NCI-H748 (cell line): ENCODE results near the gene DACT3.

Source experiments
- DNase-seq: peaks from one replicate; lab custom pipeline; 2025; ENCODE audit not compliant: unreplicated experiment; lab: John Stamatoyannopoulos, UW

DACT3 gene, protein sequence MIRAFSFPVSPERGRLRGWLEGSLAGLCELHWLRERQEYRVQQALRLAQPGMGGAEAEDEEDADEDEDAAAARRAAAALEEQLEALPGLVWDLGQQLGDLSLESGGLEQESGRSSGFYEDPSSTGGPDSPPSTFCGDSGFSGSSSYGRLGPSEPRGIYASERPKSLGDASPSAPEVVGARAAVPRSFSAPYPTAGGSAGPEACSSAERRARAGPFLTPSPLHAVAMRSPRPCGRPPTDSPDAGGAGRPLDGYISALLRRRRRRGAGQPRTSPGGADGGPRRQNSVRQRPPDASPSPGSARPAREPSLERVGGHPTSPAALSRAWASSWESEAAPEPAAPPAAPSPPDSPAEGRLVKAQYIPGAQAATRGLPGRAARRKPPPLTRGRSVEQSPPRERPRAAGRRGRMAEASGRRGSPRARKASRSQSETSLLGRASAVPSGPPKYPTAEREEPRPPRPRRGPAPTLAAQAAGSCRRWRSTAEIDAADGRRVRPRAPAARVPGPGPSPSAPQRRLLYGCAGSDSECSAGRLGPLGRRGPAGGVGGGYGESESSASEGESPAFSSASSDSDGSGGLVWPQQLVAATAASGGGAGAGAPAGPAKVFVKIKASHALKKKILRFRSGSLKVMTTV

DNA sequence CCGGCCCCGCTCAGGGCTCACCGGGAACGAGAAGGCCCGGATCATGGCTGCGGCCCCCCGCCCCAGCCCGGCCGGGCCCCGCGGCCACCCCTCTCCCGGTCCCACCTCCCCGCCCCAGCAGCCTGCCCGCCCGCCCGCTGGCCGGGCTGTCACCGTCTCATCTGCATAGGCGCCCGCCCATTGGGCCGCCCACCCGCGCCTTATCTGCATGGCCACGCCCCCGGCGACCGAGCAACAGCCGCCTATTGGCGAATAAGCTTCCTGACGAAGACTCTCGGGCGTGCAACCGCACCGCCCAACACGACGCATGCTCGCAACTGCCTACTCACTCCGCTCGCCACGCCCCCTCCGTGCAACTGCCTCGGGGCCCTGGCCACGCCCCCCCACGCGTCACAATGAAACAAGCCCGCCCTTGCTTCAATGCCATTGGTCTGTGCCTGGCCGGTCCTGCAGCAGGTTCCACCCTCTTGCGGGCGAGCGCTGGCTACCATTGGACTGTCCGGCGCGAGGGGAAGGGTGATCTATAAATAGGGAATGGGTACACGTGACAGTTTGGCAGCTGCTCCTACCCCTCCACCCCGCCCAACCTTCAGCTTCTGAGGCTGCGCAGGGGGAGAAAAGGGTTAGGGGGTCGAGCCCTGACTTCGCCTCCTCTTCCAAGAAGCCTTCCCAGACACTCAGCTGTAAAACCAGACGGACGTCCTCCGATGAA, at the start of gene DACT3:
TSS of gene DACT3 (minus strand) at position 163 of the 712 bp plus-strand sequence. CDS start at position 45, 118 bp downstream.
- DNase-seq: peak; percentile 100

DNA sequence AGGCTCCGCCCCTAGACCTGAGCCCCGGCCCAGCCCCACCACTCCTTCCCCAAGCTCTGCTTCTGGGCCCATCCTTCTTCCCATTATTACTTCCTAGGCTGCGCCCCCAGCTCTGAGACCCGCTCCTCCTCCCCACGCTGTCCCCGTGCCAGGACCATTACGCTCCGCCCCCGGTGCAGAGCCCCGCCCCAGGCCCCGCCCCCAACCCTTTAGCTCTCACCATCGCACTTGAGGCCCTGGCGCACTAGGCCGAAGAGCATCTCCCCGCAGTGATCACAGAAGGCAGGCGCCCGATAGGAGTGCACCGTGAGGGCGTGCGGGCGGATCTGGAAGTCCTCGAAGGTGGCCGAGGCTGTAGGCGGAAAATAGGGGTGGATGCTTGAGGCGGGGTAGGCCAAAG, 49.7 kb upstream of the DACT3 start:
- DNase-seq: no peak

DNA sequence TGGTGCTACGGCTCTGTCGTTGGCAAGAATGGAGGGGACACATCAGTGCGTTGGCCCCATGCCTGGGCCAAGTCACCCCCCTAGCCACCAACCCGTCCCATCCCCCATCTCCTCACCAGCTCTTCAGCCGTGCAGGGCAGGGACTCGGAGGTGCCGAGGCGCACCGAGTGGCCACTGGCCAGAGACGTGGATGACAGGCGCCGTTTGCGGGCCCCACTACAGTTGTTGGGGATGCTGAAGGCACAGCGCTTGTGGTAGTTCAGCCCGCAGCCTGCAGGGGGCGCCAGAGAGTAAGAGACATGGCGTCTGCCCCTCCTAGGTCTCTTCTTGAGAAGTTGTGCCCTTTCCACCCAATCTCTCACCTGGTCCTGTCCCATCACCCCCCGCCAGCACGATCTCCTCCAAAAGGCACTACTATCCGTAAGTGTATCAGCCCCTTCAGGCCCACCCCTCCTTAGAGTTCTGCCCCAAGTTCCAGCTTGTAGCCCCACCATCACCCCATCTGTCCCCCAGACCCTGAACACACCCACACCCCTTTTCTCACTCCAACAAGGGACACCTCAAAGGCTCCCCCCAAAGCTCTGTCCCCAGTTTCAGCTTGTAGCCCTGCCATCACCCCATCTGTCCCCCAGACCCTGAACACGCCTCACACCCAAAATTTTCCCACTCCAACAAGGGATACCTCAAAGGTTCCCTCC, 43.5 kb upstream of the DACT3 start:
- DNase-seq: peak; percentile 28

- DNase-seq: no peak
These were observed 39.7 kb upstream of the DACT3 start for GRCh38 chr19:46700704-46701103.

GRCh38 chr19:46698395-46699321, 37.7 kb upstream of the DACT3 start:
- no peak for DNase-seq

DNA sequence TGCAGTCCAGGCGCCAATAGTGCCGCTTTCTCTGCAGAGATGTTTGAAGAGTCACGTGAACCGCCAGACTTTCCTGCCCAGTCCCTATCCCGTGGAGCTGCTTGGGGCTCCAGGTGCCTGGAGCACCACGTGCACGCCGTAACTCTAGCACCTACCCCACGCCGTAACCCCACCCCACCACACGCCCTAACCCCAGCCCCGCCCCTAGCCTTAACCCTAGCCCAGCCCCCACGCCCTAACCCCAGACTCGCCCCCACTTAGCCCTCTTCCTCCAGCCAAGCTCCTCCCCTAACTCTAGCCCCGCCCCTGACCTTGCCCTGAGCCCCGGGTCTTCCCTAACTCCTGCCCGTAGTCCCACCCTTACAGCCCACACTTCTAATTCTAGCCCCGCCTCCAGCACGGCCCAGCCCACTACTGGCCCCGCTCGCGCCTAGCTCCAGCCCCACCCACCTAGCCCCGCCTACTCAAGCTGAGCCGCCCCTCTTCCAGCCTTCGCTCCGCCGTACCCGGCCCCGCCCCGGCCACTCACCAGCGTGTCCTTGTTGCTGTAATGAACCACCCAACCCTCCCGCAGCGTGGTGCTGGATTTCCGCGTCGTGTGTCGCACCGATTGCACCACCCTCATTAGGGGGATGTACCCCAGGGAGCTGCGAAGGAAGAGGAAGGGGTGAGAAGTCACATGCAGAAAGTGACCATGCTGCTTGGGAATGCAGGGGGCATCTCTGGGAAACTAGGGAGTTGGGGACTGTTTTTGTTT, 36.4 kb upstream of the DACT3 start:
- DNase-seq: peak; percentile 90

DNA sequence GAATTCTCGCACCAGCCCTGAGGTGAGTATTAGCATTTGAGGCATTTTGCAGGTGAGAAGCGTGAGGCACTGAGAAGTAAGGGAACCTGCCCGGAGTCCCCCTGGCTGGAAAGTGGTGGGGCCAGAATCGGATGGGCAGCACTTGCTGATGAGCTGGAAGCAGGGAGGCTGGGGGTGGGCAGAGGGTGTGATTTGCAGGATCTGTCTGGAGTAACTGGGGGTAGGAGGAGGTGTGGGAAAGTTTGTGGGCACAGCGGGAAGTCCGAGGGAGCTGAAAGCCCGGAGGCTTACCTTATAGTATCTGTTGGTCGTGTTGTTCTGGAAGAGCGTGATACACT, 35.9 kb upstream of the DACT3 start:
- DNase-seq: no peak

DNA sequence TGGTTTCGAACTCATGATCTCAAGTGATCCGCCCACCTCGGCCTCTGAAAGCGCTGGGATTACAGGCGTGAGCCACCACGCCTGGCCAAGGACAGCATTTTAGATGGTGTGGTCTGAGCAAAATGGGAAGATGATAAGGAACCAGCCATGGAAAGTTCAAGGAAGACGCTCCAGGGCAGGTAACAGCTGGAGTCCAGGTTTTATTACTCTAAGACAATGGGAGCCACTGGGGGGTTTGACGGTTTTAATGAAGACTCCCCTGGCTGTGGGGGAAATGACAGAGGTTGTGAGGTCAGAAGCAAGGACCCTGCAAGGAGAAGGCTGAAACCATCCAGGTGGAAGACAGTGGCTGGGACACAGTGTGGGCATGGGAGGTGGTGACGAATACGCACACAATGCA, 35.1 kb upstream of the DACT3 start:
- DNase-seq: no peak

DNA sequence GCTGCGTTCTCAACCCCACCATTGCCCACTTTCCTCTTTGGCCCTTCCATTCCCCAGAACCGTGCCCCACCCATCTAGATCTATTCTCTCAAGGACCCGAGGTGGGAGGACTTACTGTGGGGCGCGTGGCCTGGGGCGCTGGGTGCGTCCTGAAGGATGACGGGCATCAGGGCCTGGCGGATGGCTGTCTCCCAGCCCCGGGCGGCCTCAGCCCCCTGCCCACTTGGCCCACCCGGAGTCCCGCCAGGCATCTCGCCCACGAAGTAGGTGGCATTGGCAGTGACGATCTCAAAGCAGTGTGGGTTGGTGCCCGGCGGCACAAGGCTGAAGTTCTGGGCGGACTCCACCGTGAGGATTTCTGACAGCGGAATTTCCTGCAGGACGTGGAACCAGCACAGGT, 32.8 kb upstream of the DACT3 start:
- DNase-seq: no peak

GRCh38 chr19:46692918-46693722, 32.1 kb upstream of the DACT3 start:
- DNase-seq: no peak

DNA sequence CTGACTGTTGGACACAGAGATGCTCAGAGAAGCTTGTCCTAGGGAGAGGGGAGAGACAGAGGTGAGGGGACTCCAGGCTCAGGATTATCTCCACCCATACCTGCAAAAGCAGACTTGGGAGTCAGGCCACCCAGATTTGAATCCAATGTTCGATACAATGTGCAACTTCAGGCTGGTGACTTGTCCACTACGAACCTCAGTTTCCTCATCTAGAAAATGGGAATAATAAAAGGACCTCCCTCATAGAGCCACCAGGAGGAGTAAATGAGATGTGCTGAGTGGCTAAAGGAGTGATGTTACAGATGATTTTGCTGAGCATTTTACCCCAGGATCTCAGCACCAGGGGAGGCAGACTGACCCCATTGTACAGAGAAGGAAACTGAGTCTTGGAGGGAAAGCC, 31.0 kb upstream of the DACT3 start:
- no peak for DNase-seq

- no peak for DNase-seq
These were observed 30.1 kb upstream of the DACT3 start for GRCh38 chr19:46691104-46691503.

- no peak for DNase-seq
These were observed 28.4 kb upstream of the DACT3 start for GRCh38 chr19:46689358-46689757.

DNA sequence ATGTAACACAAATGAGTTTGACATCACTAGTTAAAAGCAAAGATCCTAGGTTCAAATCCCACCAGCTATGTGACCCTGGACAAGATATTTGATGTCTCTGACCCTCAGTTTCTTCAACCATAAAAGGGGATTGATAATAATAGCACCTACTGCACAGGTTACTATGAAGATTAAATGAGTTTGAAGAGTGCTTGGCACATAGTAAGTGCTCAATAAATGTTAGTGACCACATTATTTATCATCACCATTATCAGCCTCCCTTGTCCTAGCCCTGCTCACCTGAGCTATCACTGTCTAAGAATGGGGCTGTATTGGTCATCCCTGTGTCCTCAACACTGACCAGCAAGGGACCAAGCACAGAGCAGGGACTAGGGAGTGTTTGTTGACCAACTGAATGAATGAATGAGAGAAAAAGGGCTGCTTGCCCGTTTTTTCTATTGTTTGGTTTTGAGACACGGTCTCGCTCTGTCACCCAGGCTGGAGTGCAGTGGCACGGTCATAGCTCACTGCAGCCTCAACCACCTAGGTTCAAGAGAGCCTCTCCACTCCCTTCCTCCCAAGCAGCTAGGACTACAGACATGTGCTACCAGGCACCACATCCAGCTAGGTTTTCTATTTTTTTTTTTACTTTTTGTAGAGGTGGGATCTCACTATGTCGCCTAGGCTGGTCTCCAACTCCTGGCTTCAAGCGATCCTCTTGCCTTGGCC, 26.6 kb upstream of the DACT3 start:
- no peak for DNase-seq

GRCh38 chr19:46685189-46685588, 24.2 kb upstream of the DACT3 start:
- DNase-seq: no peak

DNA sequence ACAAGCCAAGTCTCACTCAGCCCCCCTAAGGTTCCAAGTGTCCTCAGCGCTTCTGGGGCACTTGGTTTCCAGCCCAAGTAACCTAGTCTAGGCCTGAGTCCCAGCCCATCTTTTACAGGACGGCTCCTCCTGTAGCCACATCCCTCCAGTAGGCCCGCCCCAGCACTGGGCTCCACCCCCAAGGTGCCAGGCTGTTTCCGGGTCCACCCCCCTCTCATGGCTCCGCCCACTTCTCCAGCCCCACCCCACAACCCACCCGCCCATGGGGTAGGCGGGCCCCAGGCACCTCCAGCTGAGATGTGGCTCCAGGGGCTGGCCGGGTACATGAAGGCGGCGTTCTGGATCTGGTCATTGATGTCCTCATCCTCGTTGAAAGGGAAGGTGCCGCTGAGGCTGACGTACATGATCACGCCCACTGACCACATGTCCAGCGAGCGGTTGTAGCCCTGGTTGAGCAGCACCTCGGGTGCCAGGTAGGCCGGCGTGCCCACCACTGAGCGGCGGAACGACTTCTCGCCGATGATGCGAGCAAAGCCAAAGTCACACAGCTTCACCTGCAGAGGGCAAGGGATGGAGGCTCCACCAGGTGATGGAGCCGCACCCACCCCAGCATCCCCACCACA, 17.2 kb upstream of the DACT3 start:
- DNase-seq: no peak

DNA sequence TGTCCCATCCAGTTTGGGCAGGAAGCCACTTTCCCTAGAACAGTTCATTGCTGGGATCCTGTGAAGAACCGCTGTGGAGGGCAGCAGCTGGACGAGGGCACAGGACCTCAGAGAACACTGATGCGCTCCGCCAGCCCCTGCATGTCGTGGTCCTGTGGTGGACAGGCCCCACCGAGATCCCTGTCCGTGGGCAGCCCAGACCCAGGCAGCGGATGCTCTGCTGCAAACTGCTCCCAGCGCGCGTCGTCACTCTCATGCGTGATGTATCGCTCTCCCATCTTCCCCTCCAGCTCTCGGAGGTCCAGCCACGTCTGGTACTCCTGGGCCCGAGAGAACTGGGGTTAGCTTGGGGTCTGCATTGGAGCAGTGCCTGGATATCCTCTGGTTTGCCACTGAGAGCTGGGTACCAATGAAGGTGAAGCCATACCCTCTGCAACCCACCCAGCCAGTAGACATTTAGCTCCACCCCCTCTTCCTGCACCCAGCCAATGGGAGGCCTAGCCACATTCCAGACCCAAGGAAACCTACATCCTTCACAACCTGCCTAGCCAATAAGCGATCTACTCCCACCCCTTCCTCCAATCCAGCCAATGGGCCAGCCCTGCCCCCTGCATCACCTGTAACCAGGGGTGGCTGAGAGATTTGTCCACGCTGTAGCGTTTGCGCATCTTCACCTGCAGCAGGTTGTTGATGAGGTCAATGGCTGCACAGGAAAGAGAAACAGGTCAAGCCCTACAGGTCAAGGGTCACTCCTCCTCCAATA, 13.6 kb upstream of the DACT3 start:
- no peak for DNase-seq
